ENCODE measurements around the gene ELOVL6. TPM values are rescaled to one million over a fixed set of nuclear protein-coding genes. Genes with fewer than 3 reads are reported as not detected.

Gene ELOVL6
- total RNA-seq, 1 donor from 2014 or later = 7.3 TPM

DNA sequence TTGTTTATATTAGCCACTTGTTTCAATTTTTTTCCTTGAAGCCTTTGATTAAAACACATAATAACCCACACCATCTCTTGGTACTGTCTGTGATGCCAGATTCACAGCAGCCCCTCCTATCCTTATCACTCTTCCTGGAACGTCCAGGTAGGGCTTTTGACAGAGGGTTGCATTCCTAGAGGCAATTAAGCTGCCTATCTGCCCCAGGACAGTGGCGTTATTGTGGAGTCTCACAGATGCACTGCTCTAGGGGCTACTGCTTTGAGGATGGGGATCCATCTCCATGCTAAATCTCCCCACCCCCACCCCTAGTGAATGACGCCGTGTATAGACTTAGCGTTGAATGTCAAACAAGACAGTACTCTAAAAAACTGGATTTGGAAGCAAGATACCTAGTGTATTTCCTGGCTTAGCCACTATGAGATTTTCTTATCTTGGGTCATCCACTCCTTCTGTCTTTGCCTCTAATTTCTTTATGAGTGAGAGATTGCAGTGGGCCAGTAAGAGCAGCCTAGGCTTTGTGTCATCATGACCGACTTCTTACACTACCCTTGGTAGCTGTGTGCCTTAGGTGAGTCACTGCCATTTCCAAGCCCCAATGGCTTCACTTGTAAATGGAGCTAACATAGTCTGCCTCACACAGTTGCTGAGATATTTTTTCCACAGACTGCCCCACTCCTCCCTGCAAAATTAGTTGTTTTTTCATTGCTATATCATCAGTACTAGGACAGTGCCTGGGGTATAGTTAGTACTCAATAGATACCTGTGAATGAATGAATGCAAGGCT, 194.8 kb downstream of the ELOVL6 start:
- no peak overlapping the region for H3K27ac Mint-ChIP-seq (ENCODE audit: unreplicated experiment)
- no peaks in the 10 kb centered on the region for H3K9me3 Mint-ChIP-seq (ENCODE audit: unreplicated experiment)
- TF ChIP-seq, protein P1, sequence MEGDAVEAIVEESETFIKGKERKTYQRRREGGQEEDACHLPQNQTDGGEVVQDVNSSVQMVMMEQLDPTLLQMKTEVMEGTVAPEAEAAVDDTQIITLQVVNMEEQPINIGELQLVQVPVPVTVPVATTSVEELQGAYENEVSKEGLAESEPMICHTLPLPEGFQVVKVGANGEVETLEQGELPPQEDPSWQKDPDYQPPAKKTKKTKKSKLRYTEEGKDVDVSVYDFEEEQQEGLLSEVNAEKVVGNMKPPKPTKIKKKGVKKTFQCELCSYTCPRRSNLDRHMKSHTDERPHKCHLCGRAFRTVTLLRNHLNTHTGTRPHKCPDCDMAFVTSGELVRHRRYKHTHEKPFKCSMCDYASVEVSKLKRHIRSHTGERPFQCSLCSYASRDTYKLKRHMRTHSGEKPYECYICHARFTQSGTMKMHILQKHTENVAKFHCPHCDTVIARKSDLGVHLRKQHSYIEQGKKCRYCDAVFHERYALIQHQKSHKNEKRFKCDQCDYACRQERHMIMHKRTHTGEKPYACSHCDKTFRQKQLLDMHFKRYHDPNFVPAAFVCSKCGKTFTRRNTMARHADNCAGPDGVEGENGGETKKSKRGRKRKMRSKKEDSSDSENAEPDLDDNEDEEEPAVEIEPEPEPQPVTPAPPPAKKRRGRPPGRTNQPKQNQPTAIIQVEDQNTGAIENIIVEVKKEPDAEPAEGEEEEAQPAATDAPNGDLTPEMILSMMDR (IDR thresholded peaks at IDR 0.05) = no peak

DNA sequence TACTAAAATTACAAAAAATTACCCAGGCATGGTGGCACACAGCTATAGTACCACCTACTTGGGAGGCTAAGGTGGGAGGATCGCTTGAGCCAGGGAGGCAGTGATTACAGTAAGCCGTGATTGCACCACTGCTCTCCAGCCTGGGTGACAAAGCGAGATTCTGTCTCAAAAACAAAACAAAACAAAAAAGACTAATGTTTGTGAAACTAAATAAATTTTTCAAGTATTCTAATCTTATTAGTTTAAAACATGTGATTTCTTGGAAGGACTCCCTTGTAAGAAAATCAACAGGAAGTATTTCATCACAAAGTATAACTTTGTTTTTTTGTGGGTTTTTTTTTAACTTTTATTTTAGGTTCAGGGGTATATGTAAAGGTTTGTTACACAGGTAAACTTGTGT, 196.1 kb downstream of the ELOVL6 start:
- no peak overlapping the region for H3K27ac Mint-ChIP-seq (ENCODE audit: unreplicated experiment)
- H3K36me3 Mint-ChIP-seq (ENCODE audit: unreplicated experiment) = no peaks in the 10 kb centered on the region
- H3K9me3 Mint-ChIP-seq (ENCODE audit: unreplicated experiment) = no peaks in the 10 kb centered on the region
- DNase-seq (ENCODE audit: extremely low spot score, unreplicated experiment) = no peak
- TF ChIP-seq, protein P1 (IDR thresholded peaks at IDR 0.05) = no peak
- H3K4me1 Mint-ChIP-seq (ENCODE audit: unreplicated experiment) = no peaks in the 10 kb centered on the region
- peaks cover 11% of the 10 kb centered on the region for H3K27me3 Mint-ChIP-seq (ENCODE audit: unreplicated experiment)
- H3K4me3 Mint-ChIP-seq (ENCODE audit: unreplicated experiment) = no peak overlapping the region

More for the DNA sequence above, 194.8 kb downstream of the ELOVL6 start:
- peaks cover 11% of the 10 kb centered on the region for H3K27me3 Mint-ChIP-seq (ENCODE audit: unreplicated experiment)
- H3K4me1 Mint-ChIP-seq (ENCODE audit: unreplicated experiment) = no peaks in the 10 kb centered on the region
- no peaks in the 10 kb centered on the region for H3K36me3 Mint-ChIP-seq (ENCODE audit: unreplicated experiment)
- no peak overlapping the region for H3K4me3 Mint-ChIP-seq (ENCODE audit: unreplicated experiment)
- DNase-seq (ENCODE audit: extremely low spot score, unreplicated experiment) = no peak

DNA sequence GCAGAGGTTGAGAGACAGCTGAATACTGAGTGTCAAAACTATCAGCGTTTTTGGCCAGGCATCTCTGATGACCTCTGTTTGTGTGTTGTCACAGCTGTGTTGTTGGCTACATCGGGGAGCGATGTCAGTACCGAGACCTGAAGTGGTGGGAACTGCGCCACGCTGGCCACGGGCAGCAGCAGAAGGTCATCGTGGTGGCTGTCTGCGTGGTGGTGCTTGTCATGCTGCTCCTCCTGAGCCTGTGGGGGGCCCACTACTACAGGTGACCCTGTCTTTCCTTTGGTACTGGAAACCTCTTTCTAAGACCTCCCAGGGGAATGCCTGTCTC, 198.9 kb downstream of the ELOVL6 start:
- TF ChIP-seq, protein P1 (IDR thresholded peaks at IDR 0.05) = no peak
- Mint-ChIP-seq H3K4me1 (ENCODE audit: unreplicated experiment) (no peaks in the 10 kb centered on the region), H3K27me3 (ENCODE audit: unreplicated experiment) (peaks cover 28% of the 10 kb centered on the region), H3K4me3 (ENCODE audit: unreplicated experiment) (no peak overlapping the region), H3K36me3 (ENCODE audit: unreplicated experiment) (no peaks in the 10 kb centered on the region), H3K27ac (ENCODE audit: unreplicated experiment) (no peak overlapping the region), H3K9me3 (ENCODE audit: unreplicated experiment) (no peaks in the 10 kb centered on the region)
- DNase-seq (ENCODE audit: extremely low spot score, unreplicated experiment) = no peak

DNA sequence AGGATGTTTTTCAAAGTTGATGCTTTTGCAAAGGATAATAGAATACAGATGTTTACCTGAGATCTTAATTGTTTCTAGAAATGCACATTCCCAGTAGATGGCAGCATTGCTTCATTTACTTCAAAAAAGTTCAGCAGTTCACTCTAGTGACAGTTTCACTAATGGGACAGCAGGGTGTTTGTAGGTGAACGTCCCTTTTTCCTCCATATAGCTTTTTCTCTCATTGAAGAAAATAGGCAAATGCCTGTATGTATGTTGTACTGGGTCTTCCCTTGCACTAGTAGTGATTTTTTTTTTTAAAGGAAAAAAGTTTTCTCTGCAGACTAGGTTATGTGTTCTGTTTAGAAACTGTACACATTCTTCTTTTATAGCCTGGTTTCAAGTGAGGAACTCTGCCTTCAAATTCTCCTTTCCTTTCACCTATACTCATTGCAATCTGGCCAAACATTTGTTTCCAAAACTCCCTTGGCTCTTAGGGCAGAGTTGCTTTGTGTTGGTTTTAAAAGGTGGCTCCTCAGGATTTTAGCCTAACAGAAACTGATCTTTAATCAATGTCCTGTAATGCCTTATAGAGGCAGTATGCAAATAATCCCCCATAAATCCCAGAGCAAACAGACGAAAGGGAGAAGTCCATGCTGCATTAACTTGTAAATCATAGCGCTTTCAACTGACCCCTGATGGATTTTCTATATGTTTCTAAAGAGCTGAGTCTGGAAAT, 199.4 kb downstream of the ELOVL6 start:
- no peak overlapping the region for H3K4me3 Mint-ChIP-seq (ENCODE audit: unreplicated experiment)
- H3K27ac Mint-ChIP-seq (ENCODE audit: unreplicated experiment) = no peak overlapping the region
- H3K27me3 Mint-ChIP-seq (ENCODE audit: unreplicated experiment) = peaks cover 25% of the 10 kb centered on the region
- H3K4me1 Mint-ChIP-seq (ENCODE audit: unreplicated experiment) = no peaks in the 10 kb centered on the region
- H3K9me3 Mint-ChIP-seq (ENCODE audit: unreplicated experiment) = no peaks in the 10 kb centered on the region
- no peak for DNase-seq (ENCODE audit: extremely low spot score, unreplicated experiment)
- TF ChIP-seq, protein P1 (IDR thresholded peaks at IDR 0.05) = peak; percentile 77
- no peaks in the 10 kb centered on the region for H3K36me3 Mint-ChIP-seq (ENCODE audit: unreplicated experiment)

DNA sequence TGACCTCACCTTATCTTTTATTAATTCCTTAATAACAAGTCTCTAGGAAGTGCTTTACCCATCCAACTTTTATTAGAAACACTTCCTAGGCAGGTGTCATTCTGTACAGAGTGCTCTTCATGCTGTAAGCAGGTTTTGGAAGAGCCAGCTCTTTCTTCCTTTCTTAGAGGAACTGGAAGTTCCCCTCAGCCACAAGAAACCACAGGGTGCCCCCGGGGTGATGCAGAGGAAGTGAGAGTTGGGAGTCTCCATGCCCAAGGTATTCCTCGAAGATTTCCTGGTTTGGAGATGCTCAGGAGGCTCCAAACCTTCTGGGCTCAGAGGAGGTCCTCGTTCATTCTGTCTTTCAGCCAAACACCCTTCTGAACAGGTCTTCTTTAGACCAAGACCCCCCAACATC, 201.9 kb downstream of the ELOVL6 start:
- Mint-ChIP-seq H3K27ac (ENCODE audit: unreplicated experiment) (no peak overlapping the region), H3K4me1 (ENCODE audit: unreplicated experiment) (no peaks in the 10 kb centered on the region), H3K36me3 (ENCODE audit: unreplicated experiment) (no peaks in the 10 kb centered on the region), H3K9me3 (ENCODE audit: unreplicated experiment) (no peaks in the 10 kb centered on the region), H3K27me3 (ENCODE audit: unreplicated experiment) (peaks cover 25% of the 10 kb centered on the region), H3K4me3 (ENCODE audit: unreplicated experiment) (no peak overlapping the region)
- DNase-seq (ENCODE audit: extremely low spot score, unreplicated experiment) = no peak
- TF ChIP-seq, protein P1 (IDR thresholded peaks at IDR 0.05) = no peak
